HG03432 (cell line): ENCODE data around the gene TET3.

Experiments
- ATAC-seq: cut with Tn5 transposase; IDR thresholded peaks from one replicate; pipeline ENCODE4 v1.9.1; 2021; ENCODE audit warnings: mild to moderate bottlenecking, moderate library complexity; ENCODE audit not compliant: unreplicated experiment

TET3 gene

GRCh38 chr2:73985308-73986084, 786 bp downstream of the TET3 start:
- peak; percentile 50 for ATAC-seq

GRCh38 chr2:73986085-73986681, 1.5 kb downstream of the TET3 start:
- no peak for ATAC-seq

GRCh38 chr2:73987109-73987947, 2.6 kb downstream of the TET3 start:
- ATAC-seq: no peak

GRCh38 chr2:73987948-73988700, 3.4 kb downstream of the TET3 start:
- ATAC-seq: no peak

GRCh38 chr2:73989972-73990371, 5.3 kb downstream of the TET3 start:
- ATAC-seq: no peak

- no peak for ATAC-seq
These were observed 5.8 kb downstream of the TET3 start for GRCh38 chr2:73990531-73990930.

- ATAC-seq: no peak
These were observed 7.3 kb downstream of the TET3 start for GRCh38 chr2:73992036-73992435.

- ATAC-seq: no peak
These were observed 8.7 kb downstream of the TET3 start for GRCh38 chr2:73993376-73993775.

GRCh38 chr2:73993778-73994177, 9.1 kb downstream of the TET3 start:
- ATAC-seq: no peak

- no peak for ATAC-seq
These were observed 9.6 kb downstream of the TET3 start for GRCh38 chr2:73994178-73994831.

GRCh38 chr2:73995810-73996209, 11.1 kb downstream of the TET3 start:
- no peak for ATAC-seq

- ATAC-seq: no peak
These were observed 13.1 kb downstream of the TET3 start for GRCh38 chr2:73997813-73998212.

- ATAC-seq: no peak
These were observed 13.7 kb downstream of the TET3 start for GRCh38 chr2:73998451-73998850.

GRCh38 chr2:73998933-73999332, 14.2 kb downstream of the TET3 start:
- ATAC-seq: no peak

- ATAC-seq: no peak
These were observed 15.3 kb downstream of the TET3 start for GRCh38 chr2:73999881-74000597.

GRCh38 chr2:74000666-74001065, 16.0 kb downstream of the TET3 start:
- no peak for ATAC-seq

GRCh38 chr2:74001121-74001520, 16.4 kb downstream of the TET3 start:
- ATAC-seq: no peak

- ATAC-seq: peak; percentile 45
These were observed 17.2 kb downstream of the TET3 start for GRCh38 chr2:74001781-74002504.
